Nucleus accumbens (tissue), 56 donors: ENCODE results near the gene BTBD6.
"Not testable (repeated sequence)": the region's sequence is repeated elsewhere in the genome, so short reads cannot be mapped to it uniquely, and the experiment has no call there.

Experiments
- DNase-seq, 56 donors: peaks; one replicate each; lab custom pipeline; 2025; lab: John Stamatoyannopoulos, UW

BTBD6 gene

DNA sequence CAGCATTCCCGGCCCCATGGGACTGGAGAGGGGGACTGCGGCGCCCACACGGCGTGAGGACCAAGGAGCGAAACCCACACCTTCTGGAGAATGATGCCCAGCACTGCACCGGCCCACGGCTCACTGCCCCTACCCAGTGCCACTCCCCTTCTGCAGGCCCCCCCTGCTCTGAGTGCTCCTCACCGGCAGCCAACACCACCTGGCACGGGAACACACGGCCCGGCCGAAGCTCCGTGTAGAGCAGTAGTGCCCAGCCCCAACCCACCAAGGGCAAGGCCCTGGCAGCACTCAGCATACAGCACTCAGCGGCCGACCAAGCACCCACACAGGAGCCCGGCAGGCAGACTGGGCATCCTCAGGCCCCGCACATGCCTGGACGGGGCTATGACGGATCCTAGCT is 13.4 kb downstream of the BTBD6 start:
- DNase-seq = no peak

GRCh38 chr14:105267820-105268548 is 19.7 kb downstream of the BTBD6 start:
- no peak for DNase-seq

- DNase-seq = no peak
These were observed 20.5 kb downstream of the BTBD6 start for GRCh38 chr14:105268736-105269354.

DNA sequence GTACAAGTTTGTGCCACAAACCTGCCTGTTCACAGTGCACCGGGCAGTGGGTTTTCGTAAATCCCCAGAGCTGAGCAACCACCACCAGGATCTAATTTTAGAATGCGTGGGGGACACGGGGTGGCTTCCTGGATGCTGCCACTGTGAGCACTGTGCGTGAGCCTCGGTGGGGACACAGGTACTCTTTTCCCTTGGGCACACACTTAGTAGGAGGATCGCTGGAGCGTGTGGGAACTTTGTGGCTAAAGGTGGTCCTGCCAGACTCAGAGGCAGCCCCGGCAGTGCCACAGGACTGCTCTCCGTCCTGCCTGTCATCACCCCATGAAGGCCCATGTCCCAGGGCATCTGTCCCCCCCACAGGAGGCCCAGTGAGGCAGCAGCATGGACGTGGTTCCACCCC is 21.1 kb downstream of the BTBD6 start:
- no peak for DNase-seq

- peak in 7 of 56 donors; percentile 5 to 30 (median 26) for DNase-seq
These were observed 23.0 kb downstream of the BTBD6 start for GRCh38 chr14:105271224-105271890.

- DNase-seq = no peak
These were observed 24.3 kb downstream of the BTBD6 start for GRCh38 chr14:105272623-105273022.

GRCh38 chr14:105273062-105273461 is 24.7 kb downstream of the BTBD6 start:
- DNase-seq = no peak

- DNase-seq = no peak
These were observed 26.3 kb downstream of the BTBD6 start for GRCh38 chr14:105274637-105275036.

- DNase-seq = no peak
These were observed 27.1 kb downstream of the BTBD6 start for GRCh38 chr14:105275267-105275946.

GRCh38 chr14:105277448-105277847 is 29.1 kb downstream of the BTBD6 start:
- not testable (repeated sequence) for DNase-seq

DNA sequence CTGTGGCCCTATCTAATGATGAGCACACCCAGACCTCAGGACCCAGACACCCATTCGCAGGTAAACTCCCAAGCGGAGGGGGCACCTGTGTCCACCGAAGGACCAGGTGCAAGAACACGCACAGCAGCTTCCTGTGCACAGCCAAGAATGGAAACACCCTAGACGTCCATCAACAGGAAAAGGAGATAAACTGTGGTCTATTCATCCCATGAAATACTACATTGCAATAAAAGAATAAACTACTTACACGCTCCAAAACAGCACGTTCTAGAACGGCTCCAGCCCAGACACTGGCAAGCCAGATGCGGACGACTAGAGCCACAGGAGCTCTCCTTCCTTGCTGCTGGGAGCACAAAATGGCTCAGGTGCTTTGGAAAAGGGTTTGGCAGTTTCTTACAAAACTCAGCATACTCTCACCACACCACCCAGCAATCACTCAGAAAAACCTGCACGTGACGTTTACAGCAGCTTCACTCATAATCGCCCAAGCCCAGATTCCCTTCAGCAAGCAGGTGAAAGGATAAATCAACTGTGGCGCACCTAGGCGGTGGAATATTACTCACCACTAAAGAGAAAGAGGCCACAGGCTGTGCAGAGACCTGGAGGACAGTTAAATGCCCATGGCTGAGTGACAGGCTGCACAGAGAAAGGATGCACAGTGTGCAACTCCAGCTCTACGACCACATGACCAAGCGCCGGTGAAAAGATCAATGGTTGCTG is 31.5 kb downstream of the BTBD6 start:
- DNase-seq = no peak

DNA sequence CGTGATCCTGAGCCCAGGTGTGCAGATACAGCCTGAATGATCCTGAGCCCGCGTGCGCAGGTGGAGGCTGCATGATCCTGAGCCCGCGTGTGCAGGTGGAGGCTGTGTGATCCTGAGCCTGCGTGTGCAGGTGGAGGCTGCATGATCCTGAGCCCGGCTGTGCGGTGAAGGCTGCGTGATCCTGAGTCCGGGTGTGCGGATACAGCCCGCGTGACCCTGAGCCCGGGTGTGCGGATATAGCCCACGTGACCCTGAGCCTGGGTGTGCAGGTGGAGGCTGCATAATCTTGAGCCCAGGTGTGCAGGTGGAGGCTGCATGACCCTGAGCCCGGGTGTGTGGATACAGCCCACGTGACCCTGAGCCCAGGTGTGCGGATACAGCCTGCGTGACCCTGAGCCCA is 32.2 kb downstream of the BTBD6 start:
- DNase-seq = no peak

DNA sequence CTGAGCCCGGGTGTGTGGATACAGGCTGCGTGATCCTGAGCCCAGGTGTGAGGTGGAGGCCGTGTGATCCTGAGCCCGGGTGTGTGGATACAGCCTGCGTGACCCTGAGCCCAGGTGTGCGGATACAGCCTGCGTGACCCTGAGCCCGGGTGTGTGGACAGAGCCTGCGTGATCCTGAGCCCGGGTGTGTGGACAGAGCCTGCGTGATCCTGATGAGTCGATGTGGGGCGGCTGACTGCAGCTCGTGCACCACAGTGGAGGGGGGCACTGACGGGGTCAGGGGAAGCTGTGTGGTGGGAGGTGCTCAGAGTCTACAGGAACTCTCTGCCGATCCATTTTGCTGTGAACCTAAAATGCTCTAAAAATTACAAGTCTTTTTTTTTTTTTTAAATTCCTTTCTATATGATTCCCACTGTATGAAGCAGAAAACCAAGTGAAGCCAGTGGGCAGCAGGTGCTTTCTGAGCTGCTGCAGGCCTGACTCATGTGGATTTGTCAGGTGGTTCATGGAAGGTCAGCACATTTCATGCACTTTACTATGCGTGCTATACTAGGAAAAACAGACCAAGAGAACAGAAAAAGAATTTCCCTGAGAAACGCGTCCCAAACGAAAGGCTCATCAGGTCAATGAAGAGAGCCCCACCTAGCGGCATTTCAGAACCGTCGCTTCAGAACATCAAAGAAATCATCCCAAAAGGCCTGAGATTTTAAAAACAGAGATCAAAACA is 33.2 kb downstream of the BTBD6 start:
- peak in 13 of 56 donors; percentile 4 to 46 (median 25) for DNase-seq

- DNase-seq = no peak
These were observed 33.9 kb downstream of the BTBD6 start for GRCh38 chr14:105282098-105282725.

GRCh38 chr14:105283028-105283427 is 34.7 kb downstream of the BTBD6 start:
- DNase-seq = no peak

DNA sequence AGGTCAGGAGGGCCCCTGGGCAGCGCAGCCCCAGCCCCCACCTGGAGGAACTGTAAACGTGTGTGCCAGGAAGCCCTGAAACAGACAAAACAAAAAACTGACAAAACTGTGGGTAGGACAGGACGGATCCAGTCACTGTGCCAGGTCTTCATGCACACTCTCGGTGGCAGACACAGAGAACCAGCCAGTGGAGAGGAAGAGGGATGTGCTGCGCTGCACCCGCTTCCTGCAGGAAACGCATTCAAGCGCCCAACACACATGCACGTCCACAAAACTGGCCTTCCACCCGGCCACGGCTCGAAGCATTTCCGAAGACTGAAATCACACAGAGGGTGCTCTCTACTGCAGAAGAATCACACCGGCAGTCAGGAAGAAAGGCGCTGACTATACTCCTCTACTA is 35.6 kb downstream of the BTBD6 start:
- DNase-seq = no peak

DNA sequence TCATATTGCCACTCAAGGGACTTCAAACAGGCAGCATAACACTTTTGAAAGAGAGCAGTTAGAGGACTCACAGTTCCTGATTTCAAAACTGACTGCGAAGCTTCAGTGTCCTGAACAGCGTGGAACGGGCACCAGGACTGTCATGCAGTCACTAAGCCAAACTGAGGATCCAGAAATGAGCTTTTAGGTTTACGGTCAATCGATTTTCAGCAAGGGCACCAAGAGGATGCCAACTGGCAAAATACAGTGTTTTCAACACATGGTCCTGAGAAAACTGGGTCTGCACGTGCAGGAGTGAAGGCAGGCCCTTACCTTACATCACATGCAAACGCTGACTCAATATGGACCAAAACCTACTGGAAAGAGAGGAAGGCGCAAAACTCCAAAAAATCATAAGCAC is 36.8 kb downstream of the BTBD6 start:
- DNase-seq = no peak

DNA sequence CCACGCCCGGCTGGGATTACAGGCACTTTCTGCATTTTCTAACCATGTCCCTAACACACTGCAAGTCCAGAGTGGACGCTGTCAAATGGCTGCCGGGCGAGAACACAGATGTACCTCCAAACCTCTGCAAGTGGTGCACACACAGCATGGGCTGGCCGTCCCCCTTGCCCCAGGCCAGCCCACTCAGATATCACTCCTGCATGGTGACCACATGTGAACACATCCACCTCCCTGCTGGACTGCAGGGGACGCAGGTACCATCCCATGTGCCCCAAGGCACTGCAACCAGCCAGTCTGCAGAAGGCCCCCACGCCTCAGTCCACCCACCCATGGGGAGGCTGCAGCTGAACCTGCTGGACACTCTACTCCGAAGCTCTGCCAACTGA is 38.4 kb downstream of the BTBD6 start:
- DNase-seq = no peak
